Activated T-cell treated with anti-CD3 and anti-CD28 coated beads, Interleukin-2, amount 50 U/mL, for 24 hours (primary cell): ENCODE results near the gene GIMD1.
A peak's percentile ranks its signal among the peaks of the same experiment; 100 is the strongest.
"Not testable (repeated sequence)": the region's sequence is repeated elsewhere in the genome, so short reads cannot be mapped to it uniquely, and the experiment has no call there.

Experiments
- DNase-seq: peaks from one replicate; pipeline ENCODE4 v3.0.0-alpha.2; 2020
- H3K27ac Mint-ChIP-seq: 2 replicates; pipeline ENCODE4 v1.8.0; 2020; ENCODE audit warnings: mild to moderate bottlenecking, mixed read lengths
- H3K27me3 Mint-ChIP-seq: 2 replicates; pipeline ENCODE4 v1.8.0; 2020; ENCODE audit warnings: mixed read lengths
- H3K36me3 Mint-ChIP-seq: 2 replicates; pipeline ENCODE4 v1.8.0; 2020; ENCODE audit warnings: low read depth, mixed read lengths
- H3K4me1 Mint-ChIP-seq: 2 replicates; pipeline ENCODE4 v1.8.0; 2020; ENCODE audit warnings: low read depth, mixed read lengths
- H3K4me3 Mint-ChIP-seq: 2 replicates; pipeline ENCODE4 v1.8.0; 2020; ENCODE audit warnings: mild to moderate bottlenecking, moderate library complexity, mixed read lengths
- H3K9me3 Mint-ChIP-seq: 2 replicates; pipeline ENCODE4 v1.8.0; 2020; ENCODE audit warnings: mixed read lengths

The GIMD1 gene

DNA sequence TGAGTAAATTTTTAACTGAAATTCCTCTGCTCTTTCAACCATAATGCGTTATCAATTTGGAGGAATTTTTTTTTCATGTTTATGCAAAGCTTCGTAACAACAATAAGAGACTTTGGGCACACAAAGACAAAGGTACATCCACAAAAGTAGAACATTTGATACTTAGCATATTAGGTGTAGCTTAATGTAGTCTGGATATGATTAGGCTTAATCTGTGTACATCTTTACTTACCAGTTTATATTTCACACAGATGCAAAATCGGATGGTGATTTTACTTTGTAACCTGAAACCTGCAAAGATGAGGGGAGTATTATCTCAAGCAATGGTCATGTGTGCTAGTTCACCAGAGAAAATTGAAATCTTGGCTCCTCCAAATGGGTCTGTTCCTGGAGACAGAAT is 32.0 kb downstream of the GIMD1 start:
- Mint-ChIP-seq H3K27ac (no peak overlapping the region), H3K9me3 (peaks cover 21% of the 10 kb centered on the region), H3K4me1 (peaks cover 40% of the 10 kb centered on the region), H3K36me3 (peaks cover 92% of the 10 kb centered on the region), H3K4me3 (no peak overlapping the region), H3K27me3 (no peaks in the 10 kb centered on the region)
- DNase-seq = no peak

- H3K9me3 Mint-ChIP-seq = peaks cover 19% of the 10 kb centered on the region
- peaks cover 89% of the 10 kb centered on the region for H3K36me3 Mint-ChIP-seq
- peaks cover 24% of the 10 kb centered on the region for H3K4me1 Mint-ChIP-seq
- no peak overlapping the region for H3K4me3 Mint-ChIP-seq
- no peak for DNase-seq
- no peaks in the 10 kb centered on the region for H3K27me3 Mint-ChIP-seq
- no peak overlapping the region for H3K27ac Mint-ChIP-seq
Measured at GRCh38 chr4:106334741-106335470, 33.7 kb downstream of the GIMD1 start.

DNA sequence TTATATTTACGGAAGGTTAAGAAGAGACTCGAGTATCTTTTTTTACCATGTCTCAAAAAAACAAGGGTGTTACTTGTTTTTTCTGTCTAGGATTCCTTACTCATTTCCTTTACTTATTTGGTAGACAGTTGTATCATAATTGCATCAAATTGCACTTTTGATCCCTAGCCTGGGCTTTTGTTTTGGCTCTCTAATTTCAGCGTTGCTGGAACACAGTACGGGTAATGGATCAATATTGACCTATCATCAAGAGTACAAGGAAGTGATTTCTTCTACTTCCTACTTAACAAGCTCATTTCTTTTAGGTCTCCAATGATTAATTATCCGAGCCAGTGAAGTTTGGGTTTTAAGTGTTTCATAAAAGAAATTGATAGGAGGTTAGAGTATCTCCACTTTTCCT is 35.4 kb downstream of the GIMD1 start:
- Mint-ChIP-seq H3K9me3 (peaks cover 14% of the 10 kb centered on the region), H3K4me3 (no peak overlapping the region)
- DNase-seq = no peak

GRCh38 chr4:106329041-106329618 is 39.4 kb downstream of the GIMD1 start:
- H3K4me1 Mint-ChIP-seq = peaks cover 18% of the 10 kb centered on the region
- H3K27ac Mint-ChIP-seq = no peak overlapping the region
- H3K36me3 Mint-ChIP-seq = peaks cover 77% of the 10 kb centered on the region
- no peak for DNase-seq
- H3K27me3 Mint-ChIP-seq = no peaks in the 10 kb centered on the region
- H3K9me3 Mint-ChIP-seq = no peaks in the 10 kb centered on the region
- H3K4me3 Mint-ChIP-seq = no peak overlapping the region

More for the DNA sequence above, 35.4 kb downstream of the GIMD1 start:
- Mint-ChIP-seq H3K36me3 (peaks cover 85% of the 10 kb centered on the region), H3K27ac (no peak overlapping the region), H3K4me1 (peaks cover 16% of the 10 kb centered on the region), H3K27me3 (no peaks in the 10 kb centered on the region)

DNA sequence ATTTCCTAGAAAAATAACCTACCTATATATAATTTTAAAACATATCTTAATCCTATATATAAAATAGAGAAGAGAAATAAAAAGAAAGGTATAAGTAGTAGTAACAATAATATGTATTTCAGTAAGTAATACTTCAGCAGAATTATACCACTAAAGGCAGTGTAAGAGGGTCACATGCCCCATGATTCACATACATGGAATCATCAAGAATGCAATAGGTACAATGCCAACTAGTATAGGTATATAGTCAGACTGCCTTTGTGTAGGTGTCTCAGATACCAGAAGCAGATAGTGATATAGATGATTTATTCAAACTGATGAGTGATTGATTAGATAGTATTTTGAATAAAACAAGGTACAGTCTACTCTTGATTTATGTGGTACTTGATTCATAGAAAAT is 42.8 kb downstream of the GIMD1 start:
- Mint-ChIP-seq H3K4me1 (peaks cover 35% of the 10 kb centered on the region), H3K36me3 (peaks cover 74% of the 10 kb centered on the region), H3K4me3 (no peak overlapping the region), H3K27me3 (no peaks in the 10 kb centered on the region), H3K27ac (no peak overlapping the region), H3K9me3 (no peaks in the 10 kb centered on the region)
- DNase-seq = no peak

GRCh38 chr4:106323119-106323518 is 45.5 kb downstream of the GIMD1 start:
- Mint-ChIP-seq H3K27ac (peak overlapping the region; percentile 37), H3K9me3 (no peaks in the 10 kb centered on the region), H3K36me3 (peaks cover 76% of the 10 kb centered on the region), H3K27me3 (no peaks in the 10 kb centered on the region), H3K4me1 (peaks cover 41% of the 10 kb centered on the region), H3K4me3 (no peak overlapping the region)
- DNase-seq = no peak

DNA sequence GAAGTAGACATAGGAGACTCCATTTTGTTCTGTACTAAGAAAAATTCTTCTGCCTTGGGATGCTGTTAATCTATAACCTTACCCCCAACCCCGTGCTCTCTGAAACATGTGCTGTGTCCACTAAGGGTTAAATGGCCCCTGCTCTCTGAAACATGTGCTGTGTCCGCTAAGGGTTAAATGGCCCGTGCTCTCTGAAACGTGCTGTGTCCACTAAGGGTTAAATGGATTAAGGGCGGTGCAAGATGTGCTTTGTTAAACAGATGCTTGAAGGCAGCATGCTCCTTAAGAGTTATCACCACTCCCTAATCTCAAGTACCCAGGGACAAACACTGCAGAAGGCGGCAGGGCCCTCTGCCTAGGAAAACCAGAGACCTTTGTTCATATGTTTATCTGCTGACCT is 46.8 kb downstream of the GIMD1 start:
- not testable (repeated sequence) for H3K4me3 Mint-ChIP-seq, DNase-seq, H3K27me3 Mint-ChIP-seq, H3K27ac Mint-ChIP-seq, H3K9me3 Mint-ChIP-seq
- Mint-ChIP-seq H3K36me3 (peaks cover 63% of the 10 kb centered on the region), H3K4me1 (peaks cover 35% of the 10 kb centered on the region)

- H3K27ac Mint-ChIP-seq, H3K27me3 Mint-ChIP-seq, DNase-seq, H3K4me3 Mint-ChIP-seq, H3K9me3 Mint-ChIP-seq: not testable (repeated sequence)
- H3K36me3 Mint-ChIP-seq = peaks cover 59% of the 10 kb centered on the region
- peaks cover 35% of the 10 kb centered on the region for H3K4me1 Mint-ChIP-seq
Measured at GRCh38 chr4:106321168-106321567, 47.4 kb downstream of the GIMD1 start.

GRCh38 chr4:106320235-106320634 is 48.3 kb downstream of the GIMD1 start:
- Mint-ChIP-seq H3K4me3 (no peak overlapping the region), H3K27me3 (no peaks in the 10 kb centered on the region), H3K27ac (no peak overlapping the region), H3K4me1 (peaks cover 38% of the 10 kb centered on the region), H3K9me3 (no peaks in the 10 kb centered on the region), H3K36me3 (peaks cover 54% of the 10 kb centered on the region)
- DNase-seq = no peak

GRCh38 chr4:106318511-106318910 is 50.1 kb downstream of the GIMD1 start:
- Mint-ChIP-seq H3K27ac (peak overlapping the region; percentile 64), H3K4me1 (peaks cover 47% of the 10 kb centered on the region), H3K36me3 (peaks cover 45% of the 10 kb centered on the region), H3K4me3 (no peak overlapping the region), H3K9me3 (no peaks in the 10 kb centered on the region), H3K27me3 (no peaks in the 10 kb centered on the region)
- DNase-seq = no peak

- Mint-ChIP-seq H3K36me3 (peaks cover 43% of the 10 kb centered on the region), H3K4me3 (no peak overlapping the region), H3K4me1 (peaks cover 48% of the 10 kb centered on the region), H3K9me3 (no peaks in the 10 kb centered on the region), H3K27ac (no peak overlapping the region), H3K27me3 (no peaks in the 10 kb centered on the region)
- no peak for DNase-seq
Measured at GRCh38 chr4:106317815-106318214, 50.8 kb downstream of the GIMD1 start.

- no peaks in the 10 kb centered on the region for H3K9me3 Mint-ChIP-seq
- peaks cover 44% of the 10 kb centered on the region for H3K36me3 Mint-ChIP-seq
- peaks cover 51% of the 10 kb centered on the region for H3K4me1 Mint-ChIP-seq
- H3K27ac Mint-ChIP-seq = no peak overlapping the region
- no peak for DNase-seq
- no peak overlapping the region for H3K4me3 Mint-ChIP-seq
- no peaks in the 10 kb centered on the region for H3K27me3 Mint-ChIP-seq
Measured at GRCh38 chr4:106316773-106317409, 51.7 kb downstream of the GIMD1 start.

GRCh38 chr4:106315968-106316772 is 52.4 kb downstream of the GIMD1 start, which contains the start of the genes AIMP1 and TBCK:
TSS of gene AIMP1 (plus strand) at chr4:106316550. CDS start at chr4:106325010, 8,460 bp downstream.
TSS of gene TBCK (minus strand) at chr4:106316209. CDS start at chr4:106308960, 7,249 bp downstream.
- peak; percentile 91 for DNase-seq
- no peak within 1 kb of the TSS for H3K4me3 Mint-ChIP-seq
- no peaks in the 10 kb centered on the region for H3K9me3 Mint-ChIP-seq
- no peaks in the 10 kb centered on the region for H3K27me3 Mint-ChIP-seq
- peaks cover 39% of the 10 kb centered on the region for H3K36me3 Mint-ChIP-seq
- no peak within 1 kb of the TSS for H3K27ac Mint-ChIP-seq
- peaks cover 49% of the 10 kb centered on the region for H3K4me1 Mint-ChIP-seq

GRCh38 chr4:106315476-106315967 is 53.1 kb downstream of the GIMD1 start:
- DNase-seq = no peak
- Mint-ChIP-seq H3K4me1 (peaks cover 44% of the 10 kb centered on the region), H3K9me3 (no peaks in the 10 kb centered on the region), H3K4me3 (no peak overlapping the region), H3K27me3 (no peaks in the 10 kb centered on the region), H3K36me3 (peaks cover 35% of the 10 kb centered on the region), H3K27ac (no peak overlapping the region)
